ENCODE measurements around the gene SESN1.
"Not testable (repeated sequence)": the region's sequence is repeated elsewhere in the genome, so short reads cannot be mapped to it uniquely, and the experiment has no call there.

SESN1 gene

GRCh38 chr6:109094416-109095035 lies at the start of gene SESN1:
Gene SESN1 (minus strand): TSS chr6:109094846. CDS start chr6:109094073, 773 bp downstream.
- DNase-seq = peak; percentile 88

DNA sequence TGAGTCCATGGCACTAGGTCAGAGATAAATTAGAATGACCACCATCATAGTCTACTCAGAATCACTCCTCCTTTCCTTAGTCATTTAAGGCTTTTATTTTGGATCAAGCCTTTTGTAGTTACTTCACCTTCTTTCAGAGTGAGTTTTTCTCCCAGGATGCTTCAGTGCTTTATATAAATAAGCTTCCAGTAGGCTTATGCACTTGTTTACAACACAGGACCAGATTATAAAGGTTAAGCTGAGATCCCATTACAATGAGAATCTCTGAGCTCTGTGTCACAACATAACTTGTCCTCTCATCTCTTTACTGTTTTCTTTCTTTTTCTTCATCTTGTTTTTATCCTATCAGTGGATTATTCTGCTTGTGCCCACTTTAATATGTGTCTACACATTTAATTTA lies 48.5 kb upstream of the SESN1 start:
- DNase-seq = no peak

DNA sequence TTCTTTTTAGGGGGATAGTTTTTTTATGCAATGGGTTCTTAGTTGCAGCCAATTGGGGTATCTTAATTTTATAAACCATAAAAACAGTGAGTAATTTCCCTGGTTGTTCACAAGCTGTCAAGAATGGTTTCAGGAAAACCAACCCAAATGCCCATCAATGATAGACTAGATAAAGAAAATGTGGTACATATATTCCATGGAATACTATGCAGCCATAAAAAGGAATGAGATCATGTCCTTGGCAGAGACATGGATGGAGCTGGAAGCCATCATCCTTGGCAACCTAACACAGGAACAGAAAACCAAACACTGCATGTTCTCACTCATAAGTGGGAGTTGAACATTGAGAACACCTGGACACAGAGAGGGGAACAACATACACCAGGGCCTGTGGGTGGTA lies 47.4 kb upstream of the SESN1 start:
- not testable (repeated sequence) for DNase-seq

- no peak for DNase-seq
Observed at GRCh38 chr6:109139109-109139508, 44.5 kb upstream of the SESN1 start.

DNA sequence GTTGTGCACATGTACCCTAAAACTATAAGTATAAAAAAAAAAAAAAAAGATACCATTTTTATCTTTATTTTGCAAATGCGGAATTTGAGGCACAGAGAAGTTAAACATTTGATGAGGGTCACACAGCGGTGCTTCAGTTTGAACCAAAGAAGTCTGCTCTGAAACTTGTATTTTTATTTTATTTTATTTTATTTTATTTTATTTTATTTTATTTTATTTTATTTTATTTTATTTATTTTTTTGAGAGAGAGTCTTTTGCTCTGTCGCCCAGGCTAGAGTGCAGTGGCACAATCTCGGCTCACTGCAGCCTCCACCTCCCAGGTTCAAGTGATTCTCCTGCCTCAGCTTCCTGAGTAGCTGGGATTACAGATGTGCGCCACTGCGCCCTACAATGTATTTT lies 41.9 kb upstream of the SESN1 start:
- DNase-seq = not testable (repeated sequence)

GRCh38 chr6:109136039-109136438 lies 41.4 kb upstream of the SESN1 start:
- not testable (repeated sequence) for DNase-seq

DNA sequence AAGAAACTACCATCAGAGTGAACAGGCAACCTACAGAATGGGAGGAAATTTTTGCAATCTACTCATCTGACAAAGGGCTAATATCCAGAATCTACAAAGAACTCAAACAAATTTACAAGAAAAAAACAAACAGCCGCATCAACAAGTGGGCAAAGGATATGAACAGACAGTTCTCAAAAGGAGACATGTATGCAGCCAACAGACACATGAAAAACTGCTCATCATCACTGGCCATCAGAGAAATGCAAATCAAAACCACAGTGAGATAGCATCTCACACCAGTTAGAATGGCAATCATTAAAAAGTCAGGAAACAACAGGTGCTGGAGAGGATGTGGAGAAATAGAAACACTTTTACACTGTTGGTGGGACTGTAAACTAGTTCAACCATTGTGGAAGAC lies 41.0 kb upstream of the SESN1 start:
- not testable (repeated sequence) for DNase-seq

GRCh38 chr6:109130065-109130464 lies 35.4 kb upstream of the SESN1 start:
- DNase-seq = no peak

DNA sequence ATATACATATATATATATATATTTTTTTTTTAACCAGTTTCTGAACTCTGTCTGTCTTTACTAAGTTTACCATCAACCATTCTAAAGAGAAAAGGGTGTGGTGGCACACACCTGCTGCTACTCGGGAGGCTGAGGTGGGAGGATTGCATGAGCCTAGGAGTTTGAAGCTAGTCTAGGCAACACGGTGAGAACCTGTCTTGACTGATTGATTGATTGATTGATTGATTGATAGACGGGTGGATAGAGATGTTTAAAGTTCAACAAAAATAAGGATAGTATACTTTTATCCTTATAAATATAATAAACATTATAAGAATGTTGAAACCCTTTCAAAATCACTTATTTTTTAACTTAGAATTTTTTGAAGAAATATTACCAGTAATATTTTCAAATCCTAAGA lies 30.9 kb upstream of the SESN1 start:
- DNase-seq = no peak

GRCh38 chr6:109124219-109124618 lies 29.6 kb upstream of the SESN1 start:
- no peak for DNase-seq

- DNase-seq = no peak
Observed at GRCh38 chr6:109121411-109121810, 26.8 kb upstream of the SESN1 start.

GRCh38 chr6:109118871-109119354 lies 24.3 kb upstream of the SESN1 start:
- DNase-seq = no peak

DNA sequence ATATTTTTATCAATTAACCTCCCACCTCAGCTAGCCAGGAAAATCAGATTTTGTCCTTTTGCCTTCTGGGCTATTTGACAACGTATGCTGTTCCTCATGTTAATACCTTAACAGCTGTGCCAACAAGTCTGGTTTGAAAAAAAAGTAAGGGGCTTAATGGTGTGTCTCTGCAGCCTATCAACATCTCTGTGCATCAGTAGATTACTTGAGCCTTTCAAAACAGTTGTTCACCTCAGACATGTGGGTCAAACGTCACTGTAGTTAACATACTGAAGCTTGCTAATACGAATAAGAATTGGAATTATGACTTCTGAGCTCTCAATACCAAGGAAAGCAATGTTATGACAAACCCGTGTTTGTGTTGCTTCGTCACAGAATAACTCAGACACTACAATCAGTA lies 23.7 kb upstream of the SESN1 start:
- DNase-seq = no peak

GRCh38 chr6:109117346-109118035 lies 22.8 kb upstream of the SESN1 start:
- no peak for DNase-seq

DNA sequence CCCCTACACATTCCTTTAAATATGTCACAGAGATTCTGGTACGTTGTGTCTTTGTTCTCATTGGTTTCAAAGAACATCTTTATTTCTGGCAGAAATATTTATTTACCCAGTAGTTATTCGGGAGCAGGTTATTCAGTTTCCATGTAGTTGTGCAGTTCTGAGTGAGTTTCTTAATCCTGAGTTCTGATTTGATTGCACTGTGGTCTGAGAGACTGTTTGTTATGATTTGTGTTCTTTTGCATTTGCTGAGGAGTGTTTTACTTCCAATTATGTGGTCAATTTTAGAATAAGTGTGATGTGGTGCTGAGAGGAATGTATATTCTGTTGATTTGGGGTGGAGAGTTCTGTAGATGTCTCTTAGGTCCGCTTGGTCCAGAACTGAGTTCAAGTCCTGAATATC lies 18.0 kb upstream of the SESN1 start:
- not testable (repeated sequence) for DNase-seq

- not testable (repeated sequence) for DNase-seq
Observed at GRCh38 chr6:109109663-109110062, 15.0 kb upstream of the SESN1 start.

GRCh38 chr6:109105681-109106080 lies 11.0 kb upstream of the SESN1 start:
- DNase-seq = no peak

DNA sequence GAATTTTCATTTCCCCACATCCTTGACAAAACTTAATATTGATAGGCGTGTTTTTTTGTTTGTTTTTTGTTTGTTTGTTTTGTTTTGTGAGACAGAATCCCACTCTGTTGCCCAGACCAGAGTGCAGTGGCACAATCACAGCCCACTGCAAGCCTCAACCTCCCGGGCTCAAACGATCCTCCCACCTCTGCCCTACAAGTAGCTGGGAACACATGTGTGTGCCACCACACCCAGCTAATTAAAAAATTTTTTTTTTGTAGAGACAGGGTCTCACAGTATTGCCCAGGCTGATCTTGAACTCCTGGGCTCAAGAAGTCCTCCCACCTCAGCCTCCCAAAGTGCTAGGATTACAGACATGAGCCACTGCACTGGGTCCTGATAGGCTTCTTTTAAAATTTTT lies 9.9 kb upstream of the SESN1 start:
- DNase-seq = no peak

DNA sequence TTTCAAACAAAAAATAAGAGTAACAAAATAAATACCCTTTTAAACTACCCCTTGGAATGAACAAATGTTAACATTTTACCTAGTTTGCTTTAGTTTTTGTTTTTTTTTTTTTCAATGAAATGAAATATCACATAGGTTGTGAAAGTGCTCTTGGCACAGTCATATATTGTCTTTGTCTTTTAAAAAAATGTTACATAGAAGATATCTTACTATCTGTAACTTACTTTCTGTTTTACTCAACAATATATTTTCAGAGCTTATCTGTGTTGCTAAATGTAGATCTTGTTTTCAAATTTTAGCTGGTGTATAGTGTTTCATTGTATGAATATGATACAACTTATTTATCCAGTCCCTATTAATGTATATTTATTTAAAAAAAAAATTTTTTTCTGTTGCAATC lies 9.3 kb upstream of the SESN1 start:
- no peak for DNase-seq

DNA sequence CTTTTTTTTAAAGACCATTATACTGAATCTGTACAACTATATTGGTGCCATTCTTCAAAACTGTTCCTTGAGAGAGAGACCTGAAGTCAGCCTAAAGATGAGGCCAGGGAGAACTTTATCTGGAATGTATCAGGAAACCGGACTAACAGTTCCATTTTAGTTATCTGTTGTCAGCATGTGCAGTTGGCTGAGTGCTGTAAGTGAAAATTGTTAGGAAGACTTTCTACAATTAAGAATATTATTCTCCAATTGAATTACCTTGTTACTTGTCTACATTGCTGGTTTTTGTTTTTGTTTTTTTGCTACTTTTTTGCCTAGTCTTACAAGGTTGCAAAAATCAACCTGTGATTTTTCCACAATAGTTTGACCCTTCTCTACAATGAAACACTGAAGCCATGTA lies 8.1 kb upstream of the SESN1 start:
- DNase-seq = no peak

DNA sequence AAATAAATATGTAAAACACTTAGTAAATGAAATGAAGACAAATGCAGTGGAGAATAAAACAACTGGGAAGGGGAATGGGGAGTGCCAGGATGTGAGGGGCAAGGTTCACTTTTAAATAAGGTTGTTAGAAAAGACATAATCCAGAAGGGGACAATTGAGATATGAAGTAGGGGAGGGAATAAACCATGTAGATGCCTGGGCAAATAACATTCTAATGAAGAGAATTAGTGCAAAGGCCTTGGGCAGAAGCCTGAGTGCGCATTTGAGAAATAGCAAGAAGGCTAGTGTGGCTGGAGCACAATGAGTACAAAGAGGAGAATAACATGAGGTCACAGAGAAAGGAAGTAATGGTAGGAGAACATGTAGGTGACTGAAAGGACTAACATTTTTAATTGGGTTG lies 3.0 kb upstream of the SESN1 start:
- no peak for DNase-seq

GRCh38 chr6:109096208-109096607 lies 1.6 kb upstream of the SESN1 start:
- no peak for DNase-seq

- DNase-seq = no peak
Observed at GRCh38 chr6:109095835-109096084, 1.1 kb upstream of the SESN1 start.

DNA sequence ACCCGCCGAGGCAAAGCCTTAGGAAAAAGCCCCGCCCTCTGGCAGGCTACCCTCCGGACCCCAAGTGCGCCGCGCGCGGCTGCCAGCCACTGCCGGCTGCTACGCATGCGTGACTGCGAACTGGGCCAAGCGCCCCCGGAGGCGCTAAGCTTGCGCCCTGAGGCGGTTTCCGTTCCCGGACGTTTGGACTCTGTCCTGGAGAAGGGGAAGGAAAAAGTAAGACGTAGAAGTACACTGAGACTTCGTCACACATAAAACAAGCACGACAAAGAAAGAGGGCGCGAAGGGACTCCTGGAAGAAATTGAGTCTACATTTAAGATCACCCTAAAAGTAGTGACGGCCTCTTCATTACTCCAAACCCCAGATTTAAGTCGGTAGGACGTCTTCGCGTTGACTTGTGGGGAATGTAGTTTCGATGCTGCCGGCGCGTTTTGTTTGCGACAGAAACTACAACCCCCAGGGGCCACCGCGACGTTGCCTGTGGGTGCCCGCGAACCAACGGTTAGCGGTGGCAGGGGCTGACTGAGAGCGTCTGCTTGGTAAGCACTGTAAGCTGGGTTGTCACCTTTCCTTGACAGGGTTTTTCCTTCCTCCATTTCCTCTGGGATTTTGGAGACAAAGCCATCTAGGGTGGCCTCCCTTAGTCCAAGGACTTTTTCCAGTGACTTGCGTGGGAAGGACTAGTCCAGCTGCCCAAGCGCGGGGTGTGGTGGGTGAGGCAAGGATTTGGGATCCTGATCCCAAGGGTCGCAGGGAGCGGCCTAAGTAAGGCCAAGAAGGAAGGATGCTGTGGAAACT lies 589 bp upstream of the SESN1 start, which contains the start of gene CEP57L1:
Gene CEP57L1 (plus strand): TSS at position 472 of the 799 bp plus-strand sequence. CDS start 49,715 bp downstream, outside the sequence.
- peak; percentile 95 for DNase-seq

All from RPMI8226 (cell line).